ENCODE measurements around the gene TEX19. TPM values are rescaled to one million over a fixed set of nuclear protein-coding genes. Genes with fewer than 3 reads are reported as not detected.

The TEX19 gene
- total RNA-seq, 1 donor from 2014 or later = not detected

GRCh38 chr17:82402865-82403264 lies 43.8 kb downstream of the TEX19 start:
- H3K9me3 ChIP-seq = no peaks in the 10 kb centered on the region
- H3K4me1 ChIP-seq = peaks cover 7% of the 10 kb centered on the region
- H3K4me3 ChIP-seq = no peak overlapping the region
- H3K36me3 ChIP-seq = peaks cover 26% of the 10 kb centered on the region
- intact Hi-C loops (cut with DNase I) = loop anchor here (10.0 kb wide), 1 partner anchor 48 kb away; the partner anchor contains the start of gene TEX19
- no peak overlapping the region for H3K27ac ChIP-seq
- ATAC-seq = no peak
- DNase-seq = no peak
- TF ChIP-seq, protein P1, sequence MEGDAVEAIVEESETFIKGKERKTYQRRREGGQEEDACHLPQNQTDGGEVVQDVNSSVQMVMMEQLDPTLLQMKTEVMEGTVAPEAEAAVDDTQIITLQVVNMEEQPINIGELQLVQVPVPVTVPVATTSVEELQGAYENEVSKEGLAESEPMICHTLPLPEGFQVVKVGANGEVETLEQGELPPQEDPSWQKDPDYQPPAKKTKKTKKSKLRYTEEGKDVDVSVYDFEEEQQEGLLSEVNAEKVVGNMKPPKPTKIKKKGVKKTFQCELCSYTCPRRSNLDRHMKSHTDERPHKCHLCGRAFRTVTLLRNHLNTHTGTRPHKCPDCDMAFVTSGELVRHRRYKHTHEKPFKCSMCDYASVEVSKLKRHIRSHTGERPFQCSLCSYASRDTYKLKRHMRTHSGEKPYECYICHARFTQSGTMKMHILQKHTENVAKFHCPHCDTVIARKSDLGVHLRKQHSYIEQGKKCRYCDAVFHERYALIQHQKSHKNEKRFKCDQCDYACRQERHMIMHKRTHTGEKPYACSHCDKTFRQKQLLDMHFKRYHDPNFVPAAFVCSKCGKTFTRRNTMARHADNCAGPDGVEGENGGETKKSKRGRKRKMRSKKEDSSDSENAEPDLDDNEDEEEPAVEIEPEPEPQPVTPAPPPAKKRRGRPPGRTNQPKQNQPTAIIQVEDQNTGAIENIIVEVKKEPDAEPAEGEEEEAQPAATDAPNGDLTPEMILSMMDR (IDR thresholded peaks at IDR 0.05) = no peak
- H3K27me3 ChIP-seq = no peaks in the 10 kb centered on the region

- no peak overlapping the region for H3K4me3 ChIP-seq
- peaks cover 7% of the 10 kb centered on the region for H3K4me1 ChIP-seq
- no peaks in the 10 kb centered on the region for H3K27me3 ChIP-seq
- H3K36me3 ChIP-seq = peaks cover 30% of the 10 kb centered on the region
- TF ChIP-seq, protein P1 (IDR thresholded peaks at IDR 0.05) = no peak
- no peak for ATAC-seq
- intact Hi-C loops (cut with DNase I) = loop anchor here (10.0 kb wide), 1 partner anchor 49 kb away; the partner anchor contains the start of gene TEX19
- DNase-seq = no peak
- H3K9me3 ChIP-seq = no peaks in the 10 kb centered on the region
- no peak overlapping the region for H3K27ac ChIP-seq
Observed at GRCh38 chr17:82403662-82404660, 44.9 kb downstream of the TEX19 start.

DNA sequence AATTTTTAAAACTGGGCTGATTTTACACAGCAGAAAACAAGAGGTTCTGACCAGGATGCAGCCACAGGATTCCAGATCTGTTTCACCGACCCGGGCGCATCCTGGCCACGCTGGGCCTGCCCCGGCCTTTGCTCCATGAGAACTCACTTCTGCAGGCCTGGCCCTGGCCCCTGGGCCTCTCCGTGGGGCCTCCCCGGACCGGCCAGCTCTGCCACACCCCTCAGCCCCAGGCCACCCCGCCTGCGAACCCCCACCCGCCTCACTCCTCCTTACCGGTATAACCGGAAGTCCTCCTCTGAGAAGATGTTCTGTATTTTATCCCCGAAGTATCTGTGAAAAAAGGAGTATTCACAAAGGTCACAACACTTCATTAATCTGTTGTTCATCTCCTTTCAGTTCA lies 46.0 kb downstream of the TEX19 start:
- ATAC-seq (no peak), DNase-seq (no peak)
- H3K9me3 ChIP-seq = no peaks in the 10 kb centered on the region
- TF ChIP-seq, protein P1 (IDR thresholded peaks at IDR 0.05) = no peak
- peaks cover under 1% of the 10 kb centered on the region for H3K4me1 ChIP-seq
- intact Hi-C loops (cut with DNase I) = loop anchor here (10.0 kb wide), 1 partner anchor 50 kb away; the partner anchor contains the start of gene TEX19
- H3K27me3 ChIP-seq = no peaks in the 10 kb centered on the region
- no peak overlapping the region for H3K4me3 ChIP-seq
- H3K27ac ChIP-seq = no peak overlapping the region
- H3K36me3 ChIP-seq = peaks cover 39% of the 10 kb centered on the region

GRCh38 chr17:82406131-82406671 lies 47.2 kb downstream of the TEX19 start:
- Histone ChIP-seq H3K36me3 (peaks cover 39% of the 10 kb centered on the region), H3K27me3 (no peaks in the 10 kb centered on the region), H3K4me3 (no peak overlapping the region), H3K4me1 (no peaks in the 10 kb centered on the region), H3K9me3 (no peaks in the 10 kb centered on the region), H3K27ac (no peak overlapping the region)
- ATAC-seq = no peak
- TF ChIP-seq, protein P1 (IDR thresholded peaks at IDR 0.05) = no peak
- intact Hi-C loops (cut with DNase I) = loop anchor here (10.0 kb wide), 1 partner anchor 51 kb away; the partner anchor contains the start of gene TEX19
- no peak for DNase-seq

GRCh38 chr17:82407255-82407654 lies 48.2 kb downstream of the TEX19 start:
- no peaks in the 10 kb centered on the region for H3K9me3 ChIP-seq
- H3K27me3 ChIP-seq = no peaks in the 10 kb centered on the region
- DNase-seq = no peak
- TF ChIP-seq, protein P1 (IDR thresholded peaks at IDR 0.05) = no peak
- no peak for ATAC-seq
- peaks cover 28% of the 10 kb centered on the region for H3K36me3 ChIP-seq
- no peak overlapping the region for H3K27ac ChIP-seq
- no peaks in the 10 kb centered on the region for H3K4me1 ChIP-seq
- intact Hi-C loops (cut with DNase I) = loop anchor here (10.0 kb wide), 1 partner anchor 52 kb away; the partner anchor contains the start of gene TEX19
- no peak overlapping the region for H3K4me3 ChIP-seq
